A673 (cell line): Measurements from ENCODE around the gene COL16A1. TPM values are rescaled to one million over a fixed set of nuclear protein-coding genes. Genes with fewer than 3 reads are reported as not detected.

ENCODE experiments used
- BruUV-seq: library from RNA; stranded (reverse); fragments of 400-500 nt; replicated peaks from 2 replicates; lab custom pipeline; 2021; lab: Mats Ljungman, UMichigan
- CTCF ChIA-PET: fragments of 300-600 bp; sonication (Branson Sonifier 250); formaldehyde crosslinking; loops from one replicate; lab custom pipeline; 2022; ENCODE audit warnings: antibody characterized with exemption; lab: Charles Lee
- POLR2A ChIA-PET: fragments of 300-600 bp; sonication (Branson Sonifier 250); formaldehyde crosslinking; loops from one replicate; lab custom pipeline; 2022; ENCODE audit warnings: antibody characterized with exemption; ENCODE audit not compliant: low non-redundant PET; lab: Charles Lee
- DNase-seq: peaks from one replicate; pipeline ENCODE4 v3.0.0-alpha.2; 2015; ENCODE audit warnings: low spot score
- H3K27ac ChIP-seq: fragments of 200-600 bp; sonication (generic); 2 replicates; pipeline ENCODE4 v1.5.1; 2016; ENCODE audit warnings: mixed run types, low read depth, mild to moderate bottlenecking, mixed read lengths, antibody characterized with exemption, low read length; ENCODE audit not compliant: poor library complexity, severe bottlenecking
- H3K27me3 ChIP-seq: fragments of 200-600 bp; sonication (generic); replicated peaks from 2 replicates; pipeline ENCODE4 v1.6.1; 2017; ENCODE audit warnings: mixed run types, low read depth, mild to moderate bottlenecking, mixed read lengths, antibody characterized with exemption, low read length; ENCODE audit not compliant: insufficient read depth, poor library complexity
- H3K36me3 ChIP-seq: fragments of 200-600 bp; sonication (generic); 2 replicates; pipeline ENCODE4 v1.6.1; 2016; ENCODE audit warnings: mixed run types, mild to moderate bottlenecking, mixed read lengths, antibody characterized with exemption, low read length; ENCODE audit not compliant: insufficient read depth, poor library complexity, severe bottlenecking
- H3K4me1 ChIP-seq: fragments of 200-600 bp; sonication (generic); 2 replicates; pipeline ENCODE4 v1.6.1; 2017; ENCODE audit warnings: mixed run types, mild to moderate bottlenecking, mixed read lengths, antibody characterized with exemption, low read length; ENCODE audit not compliant: insufficient read depth, poor library complexity, severe bottlenecking
- H3K4me3 ChIP-seq: fragments of 200-600 bp; sonication (generic); 2 replicates; pipeline ENCODE4 v1.5.1; 2016; ENCODE audit warnings: low read depth, mixed run types, mild to moderate bottlenecking, mixed read lengths, low read length; ENCODE audit not compliant: poor library complexity, severe bottlenecking
- H3K9me3 ChIP-seq: fragments of 200-600 bp; sonication (generic); 2 replicates; pipeline ENCODE4 v1.6.1; 2016; ENCODE audit warnings: mixed run types, low read depth, mild to moderate bottlenecking, mixed read lengths, antibody characterized with exemption, low read length; ENCODE audit not compliant: poor library complexity, severe bottlenecking
- EZH2 ChIP-seq: fragments of 200-600 bp; sonication (generic); IDR thresholded peaks from 2 replicates; pipeline ENCODE4 v1.6.1; 2017; ENCODE audit warnings: borderline replicate concordance, low read depth, mild to moderate bottlenecking, mixed read lengths, antibody characterized with exemption, low read length; ENCODE audit not compliant: poor library complexity, severe bottlenecking
- intact Hi-C: fragments of 100-400 bp; cut with micrococcal nuclease; formaldehyde crosslinking; loops from one replicate; pipeline ENCODE4 v1.10.0; 2022; ENCODE audit not compliant: unreplicated experiment
- total RNA-seq: library from RNA; stranded (reverse); gene quantifications from 2 replicates; pipeline ENCODE4 v1.2.3, GENCODE V29; 2021
- TF ChIP-seq, protein P1 (sequence below): fragments of 300-800, 200-600 bp; sonication (generic); conservative IDR thresholded peaks from 2 replicates; pipeline ENCODE4 v1.5.1; 2017; ENCODE audit warnings: low read depth, mild to moderate bottlenecking, antibody characterized with exemption, low read length, moderate library complexity, mixed read lengths

COL16A1 gene
- total RNA-seq, 1 experiment from 2014 or later: 26.6 TPM

GRCh38 chr1:31652891-31653499, 50.8 kb downstream of the COL16A1 start:
- Histone ChIP-seq H3K4me1 (no peaks in the 10 kb centered on the region), H3K9me3 (no peaks in the 10 kb centered on the region), H3K36me3 (no peaks in the 10 kb centered on the region), H3K27ac (no peak overlapping the region), H3K4me3 (no peak overlapping the region), H3K27me3 (no peaks in the 10 kb centered on the region)
- POLR2A ChIA-PET: no interaction called here
- DNase-seq: no peak
- intact Hi-C loops: no loop called here
- CTCF ChIA-PET: interaction anchor here (0.6 kb wide), 1 partner anchor 126 kb away, joined by 4 read pairs; no protein-coding TSS in a partner anchor
- no TSS peak for BruUV-seq
- no peak for TF ChIP-seq EZH2
- TF ChIP-seq, protein P1, sequence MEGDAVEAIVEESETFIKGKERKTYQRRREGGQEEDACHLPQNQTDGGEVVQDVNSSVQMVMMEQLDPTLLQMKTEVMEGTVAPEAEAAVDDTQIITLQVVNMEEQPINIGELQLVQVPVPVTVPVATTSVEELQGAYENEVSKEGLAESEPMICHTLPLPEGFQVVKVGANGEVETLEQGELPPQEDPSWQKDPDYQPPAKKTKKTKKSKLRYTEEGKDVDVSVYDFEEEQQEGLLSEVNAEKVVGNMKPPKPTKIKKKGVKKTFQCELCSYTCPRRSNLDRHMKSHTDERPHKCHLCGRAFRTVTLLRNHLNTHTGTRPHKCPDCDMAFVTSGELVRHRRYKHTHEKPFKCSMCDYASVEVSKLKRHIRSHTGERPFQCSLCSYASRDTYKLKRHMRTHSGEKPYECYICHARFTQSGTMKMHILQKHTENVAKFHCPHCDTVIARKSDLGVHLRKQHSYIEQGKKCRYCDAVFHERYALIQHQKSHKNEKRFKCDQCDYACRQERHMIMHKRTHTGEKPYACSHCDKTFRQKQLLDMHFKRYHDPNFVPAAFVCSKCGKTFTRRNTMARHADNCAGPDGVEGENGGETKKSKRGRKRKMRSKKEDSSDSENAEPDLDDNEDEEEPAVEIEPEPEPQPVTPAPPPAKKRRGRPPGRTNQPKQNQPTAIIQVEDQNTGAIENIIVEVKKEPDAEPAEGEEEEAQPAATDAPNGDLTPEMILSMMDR: no peak

GRCh38 chr1:31651766-31652165, 52.1 kb downstream of the COL16A1 start:
- POLR2A ChIA-PET: interaction anchor here (0.7 kb wide), 1 partner anchor 9 kb away, joined by 4 read pairs; no protein-coding TSS in a partner anchor

GRCh38 chr1:31651089-31651420, 52.8 kb downstream of the COL16A1 start:
- ChIA-PET POLR2A (no interaction called here), CTCF (no interaction called here)
- Histone ChIP-seq H3K4me3 (no peak overlapping the region), H3K27me3 (no peaks in the 10 kb centered on the region), H3K36me3 (no peaks in the 10 kb centered on the region), H3K4me1 (no peaks in the 10 kb centered on the region), H3K27ac (no peak overlapping the region), H3K9me3 (no peaks in the 10 kb centered on the region)
- TF ChIP-seq, protein P1: no peak
- TF ChIP-seq EZH2: no peak
- DNase-seq: no peak
- intact Hi-C loops: no loop called here
- BruUV-seq: no TSS peak

More at GRCh38 chr1:31651766-31652165, 52.1 kb downstream of the COL16A1 start:
- no peaks in the 10 kb centered on the region for H3K36me3 ChIP-seq
- no peak overlapping the region for H3K4me3 ChIP-seq
- H3K4me1 ChIP-seq: no peaks in the 10 kb centered on the region
- intact Hi-C loops: no loop called here
- H3K27me3 ChIP-seq: no peaks in the 10 kb centered on the region
- no peak for DNase-seq
- no TSS peak for BruUV-seq
- H3K27ac ChIP-seq: no peak overlapping the region
- no peaks in the 10 kb centered on the region for H3K9me3 ChIP-seq
- TF ChIP-seq EZH2: no peak
- TF ChIP-seq, protein P1: no peak
- CTCF ChIA-PET: no interaction called here
